ENCODE results near the gene SRRM3. TPM values are rescaled to one million over a fixed set of nuclear protein-coding genes. Genes with fewer than 3 reads are reported as not detected.

The SRRM3 gene
- total RNA-seq, 2 donors from 2014 or later, result 4.1 to 5.0 TPM

GRCh38 chr7:76230214-76230613 lies 28.5 kb downstream of the SRRM3 start:
- H3K36me3 ChIP-seq (ENCODE audit: control insufficient read depth, insufficient read depth, low read length), result no peaks in the 10 kb centered on the region
- H3K9ac ChIP-seq (ENCODE audit: extremely low read depth, low read length, poor library complexity, severe bottlenecking), result no peak overlapping the region
- H3K4me1 ChIP-seq (ENCODE audit: control insufficient read depth, insufficient read depth, low read length), result no peaks in the 10 kb centered on the region
- Mint-ChIP-seq H3K9me3 (no peaks in the 10 kb centered on the region), H3K36me3 (ENCODE audit: low read depth) (no peaks in the 10 kb centered on the region), H3K4me3 (no peak overlapping the region), H3K27me3 (ENCODE audit: insufficient read depth) (peaks cover 47% of the 10 kb centered on the region), H3K27ac (no peak overlapping the region), H3K4me1 (peaks cover 9% of the 10 kb centered on the region)
- H3K27me3 ChIP-seq (ENCODE audit: control insufficient read depth, insufficient read depth, low read length, poor library complexity, severe bottlenecking), result no peaks in the 10 kb centered on the region
- 82 to 85% methylated on average over 4 to 5 of the region's 5 CpGs for WGBS, 2 experiments (ENCODE audit: insufficient coverage in 1 of 2, insufficient read length in 1 of 2)
- no peak for TF ChIP-seq CTCF (conservative IDR thresholded peaks at IDR 0.05)
- no peaks in the 10 kb centered on the region for H3K9me3 ChIP-seq (ENCODE audit: control insufficient read depth, low read length)
- DNase-seq, result no peak
- no peak overlapping the region for H3K27ac ChIP-seq (ENCODE audit: low read depth, low read length)
- H3K4me3 ChIP-seq (ENCODE audit: low read length), result no peak overlapping the region

- H3K27ac Mint-ChIP-seq, result no peak overlapping the region
- Histone ChIP-seq H3K4me1 (ENCODE audit: control insufficient read depth, insufficient read depth, low read length) (no peaks in the 10 kb centered on the region), H3K27ac (ENCODE audit: low read depth, low read length) (no peak overlapping the region), H3K9ac (ENCODE audit: extremely low read depth, low read length, poor library complexity, severe bottlenecking) (no peak overlapping the region), H3K9me3 (ENCODE audit: control insufficient read depth, low read length) (no peaks in the 10 kb centered on the region), H3K4me3 (ENCODE audit: low read length) (no peak overlapping the region), H3K27me3 (ENCODE audit: control insufficient read depth, insufficient read depth, low read length, poor library complexity, severe bottlenecking) (no peaks in the 10 kb centered on the region), H3K36me3 (ENCODE audit: control insufficient read depth, insufficient read depth, low read length) (no peaks in the 10 kb centered on the region)
- H3K4me3 Mint-ChIP-seq, result no peak overlapping the region
- no peaks in the 10 kb centered on the region for H3K9me3 Mint-ChIP-seq
- DNase-seq, result no peak
- peaks cover 47% of the 10 kb centered on the region for H3K27me3 Mint-ChIP-seq (ENCODE audit: insufficient read depth)
- H3K36me3 Mint-ChIP-seq (ENCODE audit: low read depth), result no peaks in the 10 kb centered on the region
- peaks cover 11% of the 10 kb centered on the region for H3K4me1 Mint-ChIP-seq
- 71 to 75% methylated on average over 4 to 6 of the region's 6 CpGs for WGBS, 2 experiments (ENCODE audit: insufficient coverage in 1 of 2, insufficient read length in 1 of 2)
- no peak for TF ChIP-seq CTCF (conservative IDR thresholded peaks at IDR 0.05)
Measured at GRCh38 chr7:76231071-76231470, 29.4 kb downstream of the SRRM3 start.

- 53 to 56% methylated on average over 9 of the region's 9 CpGs for WGBS, 2 experiments (ENCODE audit: insufficient coverage in 1 of 2, insufficient read length in 1 of 2)
- Histone ChIP-seq H3K9me3 (ENCODE audit: control insufficient read depth, low read length) (no peaks in the 10 kb centered on the region), H3K27me3 (ENCODE audit: control insufficient read depth, insufficient read depth, low read length, poor library complexity, severe bottlenecking) (no peaks in the 10 kb centered on the region), H3K4me3 (ENCODE audit: low read length) (no peak overlapping the region), H3K9ac (ENCODE audit: extremely low read depth, low read length, poor library complexity, severe bottlenecking) (no peak overlapping the region), H3K36me3 (ENCODE audit: control insufficient read depth, insufficient read depth, low read length) (no peaks in the 10 kb centered on the region), H3K27ac (ENCODE audit: low read depth, low read length) (no peak overlapping the region), H3K4me1 (ENCODE audit: control insufficient read depth, insufficient read depth, low read length) (no peaks in the 10 kb centered on the region)
- Mint-ChIP-seq H3K27me3 (ENCODE audit: insufficient read depth) (peaks cover 47% of the 10 kb centered on the region), H3K9me3 (no peaks in the 10 kb centered on the region), H3K4me3 (no peak overlapping the region), H3K36me3 (ENCODE audit: low read depth) (no peaks in the 10 kb centered on the region), H3K27ac (no peak overlapping the region), H3K4me1 (peaks cover 11% of the 10 kb centered on the region)
- TF ChIP-seq CTCF (conservative IDR thresholded peaks at IDR 0.05), result no peak
- DNase-seq, result no peak
Measured at GRCh38 chr7:76231583-76231982, 29.9 kb downstream of the SRRM3 start.

Data from endodermal cell (in vitro differentiated cells).